MM.1S (cell line): ENCODE results near the gene PPP2R2C.

Experiments used
- CTCF ChIP-seq: fragments of 300-600 bp; sonication (generic); IDR thresholded peaks from 2 replicates; pipeline ENCODE4 v1.5.1; 2016; ENCODE audit warnings: antibody characterized with exemption, low read length, mixed read lengths
- EZH2 ChIP-seq: fragments of 300-600 bp; sonication (generic); optimal IDR thresholded peaks from 2 replicates; pipeline ENCODE3; 2017; ENCODE audit warnings: low read depth, mild to moderate bottlenecking, antibody characterized with exemption, low read length, mixed read lengths
- EZH2phosphoT487 ChIP-seq: fragments of 300-600 bp; sonication (generic); IDR thresholded peaks from 2 replicates; pipeline ENCODE4 v1.6.1; 2018; ENCODE audit warnings: antibody characterized with exemption, low read length

GRCh38 chr4:6492027-6492590 is 19.7 kb upstream of the PPP2R2C start:
- TF ChIP-seq CTCF (no peak), EZH2 (no peak), EZH2phosphoT487 (no peak)
